Natural killer cell treated with Interleukin-12 subunit alpha and Interleukin-12 subunit beta and Interleukin-15 and Interleukin-18, amount 100 ng/mL, for 72 hours (primary cell): ENCODE results near the gene PGAM1. TPM values are rescaled to one million over a fixed set of nuclear protein-coding genes. Genes with fewer than 3 reads are reported as not detected.

Experiments used
- ATAC-seq, 2 donors: fragments of 150-1000 bp; cut with Tn5 transposase in 1 of 2; sonication (Bioruptor Pico), chemical (Tn5 transposase) in 1 of 2; 2 replicates each; pipeline ENCODE4 v1.10.0; 2021
- DNase-seq: peaks from one replicate; pipeline ENCODE4 v3.0.0; 2022; ENCODE audit warnings: low spot score
- H3K27ac Mint-ChIP-seq, 2 donors: 1 replicate in 1 of 2; 2 replicates in 1 of 2; pipeline ENCODE4 v1.8.0; 2022; ENCODE audit warnings: mixed read lengths in 2 of 2, mild to moderate bottlenecking in 1 of 2, moderate library complexity in 1 of 2
- H3K27me3 Mint-ChIP-seq, 2 donors: 1 replicate in 1 of 2; 2 replicates in 1 of 2; pipeline ENCODE4 v1.8.0; 2022; ENCODE audit warnings: mixed read lengths in 2 of 2
- H3K36me3 Mint-ChIP-seq: one replicate; pipeline ENCODE4 v1.8.0; 2022; ENCODE audit warnings: mixed read lengths
- H3K4me1 Mint-ChIP-seq, 2 donors: 1 replicate in 1 of 2; 2 replicates in 1 of 2; pipeline ENCODE4 v1.8.0; 2022; ENCODE audit warnings: low read depth in 2 of 2, mixed read lengths in 2 of 2, mild to moderate bottlenecking in 1 of 2
- H3K4me3 Mint-ChIP-seq: one replicate; pipeline ENCODE4 v1.8.0; 2022; ENCODE audit warnings: mixed read lengths
- H3K9me3 Mint-ChIP-seq: 2 replicates; pipeline ENCODE4 v1.8.0; 2022; ENCODE audit warnings: mixed read lengths
- total RNA-seq, 2 donors: library from RNA; stranded (reverse); gene quantifications; one replicate each; pipeline ENCODE4 v1.2.3, GENCODE V29; 2022

Gene PGAM1
- total RNA-seq, 2 donors from 2014 or later = 546 to 554 TPM

DNA sequence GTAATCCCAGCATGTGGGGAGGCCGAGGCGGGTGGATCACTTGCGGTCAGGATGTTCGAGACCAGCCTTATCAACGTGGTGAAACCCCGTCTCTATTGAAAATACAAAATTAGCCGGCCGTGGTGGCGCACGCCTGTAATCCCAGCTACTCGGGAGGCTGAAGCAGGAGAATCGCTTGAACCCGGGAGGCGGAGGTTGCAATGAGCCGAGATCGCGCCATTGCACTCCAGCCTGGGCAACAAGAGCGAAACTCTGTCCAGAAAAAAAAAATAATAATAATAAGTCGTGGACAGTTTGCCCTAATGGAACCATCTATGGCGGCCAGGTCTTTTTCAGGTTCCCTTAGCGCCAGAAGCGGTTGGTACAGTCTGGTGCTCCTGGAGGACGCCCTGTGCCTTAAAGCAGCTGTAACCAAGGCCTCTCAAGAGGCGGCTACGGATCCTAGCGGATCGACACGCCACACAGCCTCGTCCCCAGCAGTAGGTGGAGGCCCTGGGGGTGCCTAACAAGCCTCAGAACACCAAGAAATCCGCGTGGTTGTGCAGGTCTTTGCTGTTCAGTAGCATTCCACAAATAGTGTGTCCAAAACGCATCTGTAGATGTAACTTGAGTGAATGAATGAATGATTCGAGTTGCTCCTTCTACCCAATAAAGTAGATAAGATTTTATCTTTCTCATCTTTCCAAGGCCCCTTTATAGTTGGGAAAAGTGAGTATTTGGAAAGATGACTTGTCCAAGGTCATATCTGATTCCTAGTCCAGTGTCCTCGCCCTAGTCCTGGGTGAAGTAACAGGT, 982 bp downstream of the PGAM1 start:
- H3K36me3 Mint-ChIP-seq = peaks cover 8% of the 10 kb centered on the region

DNA sequence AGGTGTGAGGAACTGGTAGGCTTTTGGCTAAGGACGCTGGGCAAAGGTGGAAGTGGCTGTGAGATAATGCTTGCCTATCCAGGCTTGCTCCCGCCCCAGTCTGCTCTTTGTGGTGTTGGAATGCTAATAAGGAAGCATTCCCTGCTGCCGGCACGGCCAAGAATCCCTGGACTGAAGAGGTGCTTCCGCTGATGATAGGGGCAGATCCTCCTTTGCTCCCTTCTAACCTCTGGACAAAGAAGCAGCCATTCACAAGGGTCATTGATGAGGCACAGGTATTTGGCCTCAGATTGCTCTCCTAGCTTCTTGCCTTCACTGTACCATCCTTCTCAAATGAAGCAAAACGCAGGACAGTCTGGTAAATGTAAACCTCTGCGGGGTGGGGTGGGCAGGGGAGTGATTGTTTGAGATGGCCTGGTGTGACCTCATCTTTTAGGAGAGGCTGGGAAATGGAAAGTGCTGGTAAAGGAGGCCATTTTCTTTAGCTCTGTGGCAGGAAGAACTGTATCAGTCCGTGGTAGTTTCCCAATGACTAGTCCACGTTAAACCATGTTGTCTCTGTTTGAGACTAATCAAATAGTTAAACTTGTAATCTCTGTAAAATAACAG, 1.7 kb downstream of the PGAM1 start:
- peaks cover 26 to 33% of the 10 kb centered on the region in 2 donors for H3K4me1 Mint-ChIP-seq
- peaks cover 11% of the 10 kb centered on the region for H3K36me3 Mint-ChIP-seq
- H3K9me3 Mint-ChIP-seq = no peaks in the 10 kb centered on the region
- H3K4me3 Mint-ChIP-seq = peak overlapping the region; percentile 85
- H3K27ac Mint-ChIP-seq = peak overlapping the region; percentile 88 to 95
- DNase-seq (no peak), ATAC-seq (peak in 1 of 2 donors; percentile 37)
- no peaks in the 10 kb centered on the region for H3K27me3 Mint-ChIP-seq

More for the DNA sequence above, 982 bp downstream of the PGAM1 start:
- H3K9me3 Mint-ChIP-seq = no peaks in the 10 kb centered on the region
- peaks cover 26 to 34% of the 10 kb centered on the region in 2 donors for H3K4me1 Mint-ChIP-seq
- peak overlapping the region; percentile 85 for H3K4me3 Mint-ChIP-seq
- no peaks in the 10 kb centered on the region for H3K27me3 Mint-ChIP-seq
- peak overlapping the region; percentile 88 to 95 for H3K27ac Mint-ChIP-seq
- ATAC-seq (no peak), DNase-seq (no peak)

DNA sequence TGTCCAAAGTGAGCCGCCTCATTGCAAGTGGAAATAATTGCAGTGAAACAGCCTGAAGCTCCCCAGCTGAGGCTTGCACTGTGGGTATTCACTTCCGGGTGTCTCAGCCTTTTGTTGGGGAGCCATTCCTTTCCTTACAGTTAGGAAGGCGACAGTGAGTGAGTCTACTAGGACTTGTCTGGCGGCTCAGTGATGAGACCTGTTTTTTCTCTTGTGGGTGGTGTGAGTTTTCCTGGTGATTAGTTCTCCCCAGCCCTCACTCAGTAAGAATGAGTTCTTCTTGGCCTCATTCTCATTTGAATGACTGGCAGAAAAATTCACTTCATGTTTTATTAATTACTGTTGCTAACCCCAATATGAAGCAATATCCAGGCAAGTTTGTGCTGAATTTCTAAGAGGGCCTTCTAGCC, 2.6 kb downstream of the PGAM1 start:
- peaks cover 11% of the 10 kb centered on the region for H3K36me3 Mint-ChIP-seq
- H3K27ac Mint-ChIP-seq = peak overlapping the region; percentile 88 to 95
- peak overlapping the region; percentile 85 for H3K4me3 Mint-ChIP-seq
- H3K27me3 Mint-ChIP-seq = no peaks in the 10 kb centered on the region
- peaks cover 22 to 27% of the 10 kb centered on the region in 2 donors for H3K4me1 Mint-ChIP-seq
- DNase-seq = no peak
- no peaks in the 10 kb centered on the region for H3K9me3 Mint-ChIP-seq
- no peak for ATAC-seq

DNA sequence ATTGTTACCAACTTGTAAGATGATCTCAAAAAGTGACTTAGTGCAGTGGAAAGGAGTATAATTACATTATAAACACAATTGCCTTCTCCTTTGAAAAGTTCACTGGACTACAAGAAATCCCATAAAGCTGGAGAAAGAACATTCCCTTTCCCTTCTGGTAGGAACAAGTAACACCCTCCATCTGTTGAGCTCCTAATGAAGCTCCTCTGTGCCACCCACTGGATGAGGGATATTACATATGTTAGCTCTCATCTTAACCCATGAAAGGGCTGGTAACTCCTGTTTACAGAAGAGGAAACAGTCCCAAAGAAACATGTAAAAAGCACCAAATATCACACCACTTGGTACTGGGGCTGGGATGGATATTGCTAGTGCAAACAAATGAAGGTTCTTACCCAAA, 8.1 kb downstream of the PGAM1 start:
- Mint-ChIP-seq H3K27me3 (no peaks in the 10 kb centered on the region), H3K4me3 (no peak overlapping the region), H3K4me1 (no peaks in the 10 kb centered on the region), H3K36me3 (peaks cover 11% of the 10 kb centered on the region), H3K9me3 (no peaks in the 10 kb centered on the region), H3K27ac (peak overlapping the region in 1 of 2 donors; percentile 56)
- ATAC-seq = no peak
- no peak for DNase-seq

DNA sequence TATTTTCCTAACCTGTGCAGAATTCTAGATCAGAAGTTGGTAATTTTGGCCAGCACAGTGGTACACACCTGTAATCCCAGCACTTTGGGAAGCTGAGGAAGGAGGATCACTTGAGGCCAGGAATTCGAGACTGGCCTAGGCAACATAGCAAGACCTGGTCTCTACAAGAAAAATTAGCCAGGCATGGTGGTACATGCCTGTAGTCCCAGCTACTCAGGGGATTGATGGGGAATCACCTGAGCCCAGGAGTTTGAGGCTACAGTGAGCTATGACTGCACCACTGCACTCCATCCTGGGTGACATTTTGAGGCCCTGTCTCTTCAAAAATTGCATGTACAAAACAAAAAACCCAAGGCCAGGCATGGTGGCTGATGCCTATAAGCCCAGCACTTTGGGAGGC, 8.6 kb downstream of the PGAM1 start:
- DNase-seq = no peak
- Mint-ChIP-seq H3K4me3 (no peak overlapping the region), H3K27me3 (no peaks in the 10 kb centered on the region), H3K36me3 (peaks cover 11% of the 10 kb centered on the region), H3K9me3 (no peaks in the 10 kb centered on the region), H3K27ac (peak overlapping the region in 1 of 2 donors; percentile 56), H3K4me1 (no peaks in the 10 kb centered on the region)
- peak in 1 of 2 donors; percentile 18 for ATAC-seq

DNA sequence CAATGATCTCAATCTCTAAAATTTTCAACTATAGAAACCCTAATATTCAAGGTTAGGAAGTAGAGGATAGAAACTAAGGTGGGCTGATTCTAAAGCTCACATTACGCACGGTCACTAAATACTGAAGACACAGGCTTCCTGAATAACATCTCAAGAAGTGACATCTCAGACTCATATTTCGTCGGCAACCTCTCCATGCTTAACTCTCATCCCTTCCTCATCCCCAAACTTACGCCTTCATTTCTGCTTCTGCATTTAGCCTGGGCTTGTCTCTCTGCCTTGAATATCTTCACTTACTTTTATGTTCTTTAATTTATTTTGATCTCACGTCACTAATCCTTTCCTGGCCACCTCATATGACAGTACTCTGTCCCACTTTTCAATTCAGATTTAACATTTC, 9.2 kb downstream of the PGAM1 start:
- no peaks in the 10 kb centered on the region for H3K9me3 Mint-ChIP-seq
- no peak overlapping the region for H3K27ac Mint-ChIP-seq
- H3K27me3 Mint-ChIP-seq = no peaks in the 10 kb centered on the region
- DNase-seq (no peak), ATAC-seq (no peak)
- H3K4me3 Mint-ChIP-seq = no peak overlapping the region
- no peaks in the 10 kb centered on the region for H3K4me1 Mint-ChIP-seq
- peaks cover 11% of the 10 kb centered on the region for H3K36me3 Mint-ChIP-seq

DNA sequence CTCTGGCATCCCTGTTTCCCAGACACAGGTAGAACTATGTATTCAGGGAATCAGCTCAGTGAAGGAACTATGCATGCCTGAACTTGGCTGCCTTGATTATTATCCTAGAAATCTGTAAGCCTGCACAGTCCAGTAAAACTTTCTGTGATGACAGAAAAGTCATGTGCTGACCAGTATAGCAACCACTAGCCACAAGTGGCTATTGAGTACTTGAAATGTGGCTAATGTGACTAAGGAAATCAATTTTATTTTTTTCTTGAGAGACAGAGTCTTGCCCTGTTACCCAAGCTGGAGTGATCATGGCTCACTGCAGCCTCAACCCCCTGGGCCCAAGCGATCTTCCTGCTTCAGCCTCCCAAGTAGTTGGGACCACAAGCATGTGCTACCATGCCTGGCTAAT, 16.3 kb downstream of the PGAM1 start:
- DNase-seq = no peak
- peaks cover 19% of the 10 kb centered on the region for H3K36me3 Mint-ChIP-seq
- no peaks in the 10 kb centered on the region for H3K27me3 Mint-ChIP-seq
- H3K4me1 Mint-ChIP-seq = peaks cover 19 to 21% of the 10 kb centered on the region in 2 donors
- H3K4me3 Mint-ChIP-seq = no peak overlapping the region
- H3K9me3 Mint-ChIP-seq = no peaks in the 10 kb centered on the region
- no peak for ATAC-seq
- no peak overlapping the region for H3K27ac Mint-ChIP-seq

DNA sequence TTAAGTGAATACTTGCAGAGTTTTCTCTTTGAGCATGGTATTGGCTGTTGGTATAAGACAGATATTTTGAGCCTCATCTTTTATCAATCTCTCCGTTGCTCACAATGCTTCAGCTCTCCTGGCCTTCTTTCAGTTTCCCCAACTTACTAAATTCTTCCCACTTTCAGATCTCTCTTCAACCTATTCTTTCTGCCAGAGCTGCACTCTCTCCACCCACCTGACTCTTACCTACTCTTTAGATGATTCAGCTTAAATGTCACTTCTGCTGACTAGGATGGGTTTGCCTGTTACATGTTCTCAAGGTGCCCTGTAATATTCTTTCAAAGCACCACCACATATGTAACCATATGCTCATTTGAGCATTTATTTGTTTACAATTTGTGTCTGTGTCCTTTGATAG, 18.2 kb downstream of the PGAM1 start:
- Mint-ChIP-seq H3K27me3 (no peaks in the 10 kb centered on the region), H3K27ac (peak overlapping the region; percentile 78 to 86), H3K9me3 (no peaks in the 10 kb centered on the region), H3K4me1 (peaks cover 24 to 34% of the 10 kb centered on the region in 2 donors), H3K36me3 (peaks cover 19% of the 10 kb centered on the region), H3K4me3 (peak overlapping the region; percentile 92)
- DNase-seq (no peak), ATAC-seq (no peak)

DNA sequence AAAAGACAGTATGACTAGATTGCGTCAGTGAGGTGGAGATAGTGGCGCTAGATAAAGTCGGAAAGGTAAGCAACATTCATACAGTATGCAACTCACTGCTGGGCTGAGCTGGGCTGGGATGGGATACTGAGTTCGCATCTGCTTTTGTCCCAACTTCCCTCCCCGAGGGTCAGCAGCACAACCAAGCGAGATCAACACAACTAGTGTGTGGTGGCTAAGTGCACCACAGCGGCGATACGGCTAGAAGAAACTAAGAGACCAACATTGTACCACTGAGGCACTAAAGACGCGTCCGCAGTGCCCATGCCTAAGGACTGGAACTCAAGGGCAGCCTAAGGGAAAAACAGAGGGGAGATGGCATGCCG, 19.3 kb downstream of the PGAM1 start:
- H3K4me1 Mint-ChIP-seq = peaks cover 27 to 36% of the 10 kb centered on the region in 2 donors
- DNase-seq (no peak), ATAC-seq (no peak)

DNA sequence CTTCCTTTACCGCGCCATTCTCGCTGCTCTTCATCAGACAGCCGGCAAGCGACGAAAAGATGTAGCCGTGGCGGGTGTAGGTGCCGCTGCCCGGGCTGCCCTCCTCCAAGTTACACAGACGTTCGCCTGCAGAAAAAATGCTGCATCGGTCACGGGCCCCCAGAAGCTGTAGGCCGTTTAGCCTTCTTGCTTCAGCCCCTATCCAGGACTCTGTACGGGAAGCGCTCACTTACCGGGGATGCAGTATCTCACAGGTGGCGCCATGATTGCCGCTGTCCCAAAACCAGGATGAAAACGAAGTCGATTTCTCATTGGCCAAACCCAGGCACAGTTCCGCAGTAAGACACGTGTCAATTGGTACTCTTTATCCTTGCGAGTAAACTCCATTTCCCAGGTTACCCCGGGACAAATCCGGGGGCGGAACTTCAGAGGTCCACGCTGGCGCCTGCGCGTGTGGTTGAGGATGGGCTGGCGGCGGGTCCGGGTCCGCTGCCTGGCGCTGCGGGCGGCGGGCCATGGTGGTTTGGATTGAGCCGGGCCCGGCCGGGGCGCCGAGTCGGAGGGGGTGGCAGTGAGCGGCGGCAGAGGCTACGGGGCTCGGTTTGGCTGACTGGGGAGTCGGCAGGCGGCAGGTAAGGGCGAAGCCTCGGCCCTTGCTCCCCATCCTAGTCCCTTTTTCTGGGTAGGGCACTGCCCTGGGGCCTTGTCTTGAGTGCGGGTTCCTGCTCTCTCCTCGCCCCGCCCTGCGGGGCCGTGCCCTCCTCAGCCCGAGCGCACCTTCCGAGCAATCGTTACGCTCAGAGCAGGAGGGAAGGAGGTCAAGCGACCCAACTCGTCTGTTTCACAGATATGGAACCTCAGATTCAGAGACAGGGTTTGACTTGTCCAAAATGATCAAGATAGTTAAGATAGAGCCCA, 20.0 kb downstream of the PGAM1 start, which contains the start of the genes EXOSC1 and ZDHHC16:
EXOSC1 (minus strand) TSS at position 285 of the 918 bp plus-strand sequence; CDS start at position 264, 21 bp downstream.
ZDHHC16 (plus strand) TSS at position 454 of the 918 bp plus-strand sequence. CDS start 5,501 bp downstream, outside the sequence.
- Mint-ChIP-seq H3K27me3 (no peaks in the 10 kb centered on the region), H3K27ac (peak within 1 kb of the TSS; percentile 78 to 86), H3K36me3 (peaks cover 15% of the 10 kb centered on the region), H3K4me1 (peaks cover 32 to 42% of the 10 kb centered on the region in 2 donors), H3K9me3 (no peaks in the 10 kb centered on the region), H3K4me3 (peak within 1 kb of the TSS; percentile 92)
- ATAC-seq (peak; percentile 99), DNase-seq (peak; percentile 95)

More for the DNA sequence above, 19.3 kb downstream of the PGAM1 start:
- Mint-ChIP-seq H3K4me3 (peak overlapping the region; percentile 92), H3K36me3 (peaks cover 19% of the 10 kb centered on the region), H3K9me3 (no peaks in the 10 kb centered on the region), H3K27me3 (no peaks in the 10 kb centered on the region), H3K27ac (peak overlapping the region; percentile 78 to 86)

DNA sequence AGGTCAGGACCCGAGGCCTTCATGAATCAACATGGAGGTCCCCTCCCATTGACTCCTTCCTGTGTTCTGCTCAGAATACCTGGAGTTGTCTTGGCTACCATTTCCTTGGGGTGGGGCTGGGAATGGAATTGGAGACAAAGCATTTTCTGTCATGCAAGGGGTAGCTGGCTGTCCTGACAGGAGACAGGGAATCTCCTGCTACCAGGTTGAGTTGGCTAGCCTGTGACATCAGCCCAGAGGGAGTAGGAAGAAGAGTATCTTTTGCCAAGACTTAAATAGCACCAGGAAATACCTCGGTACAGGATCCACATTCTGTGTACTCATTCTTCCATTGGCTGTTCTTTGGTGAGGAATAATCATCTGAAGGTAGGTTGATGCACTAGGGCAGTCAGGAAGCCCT, 24.8 kb downstream of the PGAM1 start:
- Mint-ChIP-seq H3K36me3 (no peaks in the 10 kb centered on the region), H3K27ac (no peak overlapping the region)
- no peak for ATAC-seq

DNA sequence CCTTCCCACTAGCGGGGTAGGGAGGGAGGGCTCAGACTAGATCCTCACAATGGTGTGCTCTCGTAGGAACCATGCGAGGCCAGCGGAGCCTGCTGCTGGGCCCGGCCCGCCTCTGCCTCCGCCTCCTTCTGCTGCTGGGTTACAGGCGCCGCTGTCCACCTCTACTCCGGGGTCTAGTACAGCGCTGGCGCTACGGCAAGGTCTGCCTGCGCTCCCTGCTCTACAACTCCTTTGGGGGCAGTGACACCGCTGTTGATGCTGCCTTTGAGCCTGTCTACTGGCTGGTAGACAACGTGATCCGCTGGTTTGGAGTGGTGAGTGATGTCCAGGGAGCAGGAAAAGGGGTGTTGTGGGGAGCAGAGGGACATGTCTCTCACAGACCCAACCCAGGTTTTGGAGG, 25.6 kb downstream of the PGAM1 start:
- no peak for DNase-seq
- Mint-ChIP-seq H3K9me3 (no peaks in the 10 kb centered on the region), H3K36me3 (no peaks in the 10 kb centered on the region), H3K27ac (no peak overlapping the region), H3K4me3 (no peak overlapping the region), H3K27me3 (no peaks in the 10 kb centered on the region), H3K4me1 (peaks cover 18 to 29% of the 10 kb centered on the region in 2 donors)
- ATAC-seq = no peak

More for the DNA sequence above, 24.8 kb downstream of the PGAM1 start:
- H3K4me3 Mint-ChIP-seq = no peak overlapping the region
- H3K4me1 Mint-ChIP-seq = peaks cover 18 to 32% of the 10 kb centered on the region in 2 donors
- DNase-seq = no peak
- no peaks in the 10 kb centered on the region for H3K9me3 Mint-ChIP-seq
- H3K27me3 Mint-ChIP-seq = no peaks in the 10 kb centered on the region

DNA sequence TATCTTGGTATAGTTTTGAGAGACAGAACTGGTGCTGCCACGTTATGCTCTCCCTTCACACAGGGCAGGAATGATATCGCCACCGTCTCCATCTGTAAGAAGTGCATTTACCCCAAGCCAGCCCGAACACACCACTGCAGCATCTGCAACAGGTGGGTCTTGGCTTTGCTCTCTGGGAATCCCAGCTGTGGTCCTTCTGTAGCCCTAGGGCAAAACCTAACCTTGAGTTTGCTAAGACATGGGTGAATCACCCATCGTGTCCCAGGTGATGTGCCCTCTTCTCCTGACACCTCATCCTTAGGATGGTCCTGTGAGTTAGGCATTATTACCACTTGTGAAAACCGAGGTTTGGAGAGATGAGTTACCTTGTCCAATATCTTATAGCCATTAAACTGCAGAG, 26.4 kb downstream of the PGAM1 start:
- H3K4me1 Mint-ChIP-seq = peaks cover 13 to 22% of the 10 kb centered on the region in 2 donors

More for the DNA sequence above, 26.4 kb downstream of the PGAM1 start:
- Mint-ChIP-seq H3K9me3 (no peaks in the 10 kb centered on the region), H3K27ac (no peak overlapping the region), H3K4me3 (no peak overlapping the region), H3K36me3 (no peaks in the 10 kb centered on the region), H3K27me3 (no peaks in the 10 kb centered on the region)
- ATAC-seq (no peak), DNase-seq (no peak)
